A549 (cell line): ENCODE measurements around the gene SORCS1.

ENCODE experiments used
- CHD2 ChIP-seq: fragments of 150-350 bp; IDR thresholded peaks from 2 replicates; pipeline ENCODE4 v1.6.1; 2014; ENCODE audit warnings: low read length; ENCODE audit not compliant: partially characterized antibody
- CTCF ChIP-seq: fragments of >200 bp; sonication (Bioruptor Twin); formaldehyde crosslinking; IDR thresholded peaks from 3 replicates; pipeline ENCODE4 v1.5.1; 2016

GRCh38 chr10:106625751-106626150 is 538.8 kb downstream of the SORCS1 start:
- TF ChIP-seq CHD2 (no peak), CTCF (no peak)
